Spleen (tissue), 7 donors: Measurements from ENCODE around the gene VSTM4.

Experiments used
- CTCF ChIP-seq, 11 experiments: fragments of 200-600 bp in 7 of 11; fragments of 450-650 bp in 4 of 11; sonication (generic) in 4 of 11; IDR thresholded peaks in 8 of 11; conservative IDR thresholded peaks in 3 of 11; 1 replicate in 7 of 11; 2 replicates in 4 of 11; pipeline versions ENCODE4 v1.4.0 to v1.8.0; 2016 to 2021; ENCODE audit warnings: antibody characterized with exemption in 11 of 11, inconsistent platforms in 4 of 11, mild to moderate bottlenecking in 1 of 11
- POLR2A ChIP-seq, 3 donors: fragments of 450-650 bp; IDR thresholded peaks; one replicate each; pipeline ENCODE4 v1.5.1; 2017; ENCODE audit warnings: antibody characterized with exemption in 3 of 3, mild to moderate bottlenecking in 1 of 3
- POLR2AphosphoS5 ChIP-seq, 3 donors: sonication (generic); formaldehyde crosslinking; IDR thresholded peaks; one replicate each; pipeline ENCODE4 v1.5.1; 2017; ENCODE audit warnings: antibody characterized with exemption in 3 of 3
- donor health status: DM: no; HTN: no; CAD: no; lungs with moderate emphysema.
- donor health status: DM: no; HTN: no; CAD: no.
- donor health status: DM: no; HTN: no; CAD: no.

- TF ChIP-seq CTCF (IDR thresholded peaks at IDR 0.05 in 8 of 11, conservative IDR thresholded peaks at IDR 0.05 in 3 of 11) (no peak), POLR2AphosphoS5 (IDR thresholded peaks at IDR 0.05) (no peak), POLR2A (IDR thresholded peaks at IDR 0.05) (no peak)
Observed at GRCh38 chr10:49114718-49115014, 656 bp downstream of the VSTM4 start.
